Measurements from ENCODE around the gene ANO8. TPM values are rescaled to one million over a fixed set of nuclear protein-coding genes. Genes with fewer than 3 reads are reported as not detected.

ANO8 gene
- total and polyA plus RNA-seq, 2 of the 8 experiments (the other 6 are each of a cell fraction or from before 2014, with no cell fraction given), result 9.5 to 20.7 TPM

- no peaks in the 10 kb centered on the region for H3K27me3 ChIP-seq (replicated peaks in 1 of 4; ENCODE audit: control insufficient read depth in 3 of 4, extremely low read depth in 1 of 4, insufficient read depth in 3 of 4, low read length in 3 of 4)
- no peak overlapping the region for H2AK5ac ChIP-seq (ENCODE audit: low read depth, low read length)
- H3K27ac ChIP-seq (ENCODE audit: low read depth, low read length), result no peak overlapping the region
- H4K8ac ChIP-seq (ENCODE audit: extremely low read depth, insufficient read depth, low read length), result no peak overlapping the region
- H3K4me2 ChIP-seq (ENCODE audit: insufficient read depth in 1 of 2, low read depth in 2 of 2, low read length in 2 of 2), result no peak overlapping the region
- H3K23me2 ChIP-seq (ENCODE audit: low read depth, low read length), result no peaks in the 10 kb centered on the region
- H2BK20ac ChIP-seq (ENCODE audit: low read length), result no peak overlapping the region
- H3K14ac ChIP-seq (ENCODE audit: insufficient read length), result no peak overlapping the region
- H3K79me2 ChIP-seq (ENCODE audit: control insufficient read depth in 1 of 2, insufficient read depth in 2 of 2, low read length in 2 of 2), result no peaks in the 10 kb centered on the region
- H4K5ac ChIP-seq (ENCODE audit: insufficient read length, low read depth, low read length), result no peak overlapping the region
- H4K20me1 ChIP-seq (replicated peaks in 1 of 2; ENCODE audit: control insufficient read depth in 1 of 2, insufficient read depth in 2 of 2, low read length in 2 of 2), result no peaks in the 10 kb centered on the region
- H3K56ac ChIP-seq (replicated peaks; ENCODE audit: insufficient read length, low read depth, low read length), result no peak overlapping the region
- H2BK12ac ChIP-seq (ENCODE audit: low read depth, low read length), result no peak overlapping the region
- H3K4me3 ChIP-seq (ENCODE audit: extremely low read depth in 1 of 4, insufficient read depth in 2 of 4, low read depth in 3 of 4, low read length in 4 of 4), result no peak overlapping the region
- H2BK15ac ChIP-seq (ENCODE audit: low read length), result peak overlapping the region; percentile 72; the same call in 1 of the 2 replicates
- no peaks in the 10 kb centered on the region for H3K79me1 ChIP-seq (ENCODE audit: low read depth, low read length)
- WGBS, 2 experiments (ENCODE audit: extremely low coverage in 1 of 2, insufficient coverage in 1 of 2, insufficient read length in 1 of 2, insufficient replicate concordance in 2 of 2, low coverage in 1 of 2, low lambda C conversion rate in 2 of 2, missing lambda C conversion rate in 1 of 2), result 74% methylated on average over 5 of the region's 6 CpGs; no CpG with 5 or more reads in 1 of the 2 experiments
- H3K4me1 ChIP-seq (replicated peaks in 1 of 4; ENCODE audit: control insufficient read depth in 3 of 4, insufficient read depth in 4 of 4, low read length in 3 of 4), result peaks cover 0 to 4% (median 3%) of the 10 kb centered on the region in 4 experiments; a peak in 3 of 7 replicates
- no peak for DNase-seq (ENCODE audit: low read depth in 1 of 2, low spot score in 2 of 2)
- no peak overlapping the region for H2BK5ac ChIP-seq (ENCODE audit: low read depth, low read length)
- no peak overlapping the region for H3K9ac ChIP-seq (replicated peaks in 1 of 4; ENCODE audit: extremely low read depth in 1 of 4, low read depth in 3 of 4, low read length in 3 of 4)
- POLR2A ChIA-PET (ENCODE audit: partially characterized antibody), result interaction anchor here (0.9 to 2.1 kb wide), 4 partner anchors 9 to 56 kb away, joined by 3 to 6 read pairs (median 3); partner anchors contain the start of gene GTPBP3
- FAIRE-seq, result no peak
- no peak overlapping the region for H2BK120ac ChIP-seq (replicated peaks; ENCODE audit: low read depth, low read length)
- H3K18ac ChIP-seq (ENCODE audit: extremely low read depth, low read length), result no peak overlapping the region
- no peak overlapping the region for H4K91ac ChIP-seq (replicated peaks; ENCODE audit: insufficient read length, low read length)
- no peaks in the 10 kb centered on the region for H3K36me3 ChIP-seq (ENCODE audit: control insufficient read depth in 2 of 4, insufficient read depth in 4 of 4, low read length in 3 of 4)
- no peaks in the 10 kb centered on the region for H3K9me3 ChIP-seq (ENCODE audit: insufficient read depth in 2 of 2, low read depth in 1 of 2, low read length in 1 of 2)
- CTCF ChIA-PET (ENCODE audit: partially characterized antibody), result interaction anchor here (1.4 to 13.5 kb wide), 7 partner anchors 10 to 117 kb away, joined by 5 to 153 read pairs (median 6); partner anchors contain the start of gene CCDC194
- no peak overlapping the region for H3K4ac ChIP-seq (replicated peaks; ENCODE audit: insufficient read length, low read depth, low read length)
- H2AFZ ChIP-seq (ENCODE audit: low read length), result no peak overlapping the region
- H3K23ac ChIP-seq (ENCODE audit: insufficient read length), result no peak overlapping the region
- TF ChIP-seq SAP30 (IDR thresholded peaks at IDR 0.05; ENCODE audit: insufficient read depth, insufficient replicate concordance, low read length) (no peak), SUZ12 (IDR thresholded peaks at IDR 0.05; ENCODE audit: low read length) (no peak), BACH1 (IDR thresholded peaks at IDR 0.05; ENCODE audit: low read length) (no peak), EZH2 (IDR thresholded peaks at IDR 0.05; ENCODE audit: low read depth, low read length, severe bottlenecking) (no peak), CTBP2 (IDR thresholded peaks at IDR 0.05; ENCODE audit: borderline replicate concordance, insufficient read depth, insufficient read length, low read length) (no peak), FOSL1 (IDR thresholded peaks at IDR 0.05; ENCODE audit: insufficient read depth, low read depth, low read length) (no peak), SP4 (IDR thresholded peaks at IDR 0.05; ENCODE audit: low read length) (no peak), ASH2L (IDR thresholded peaks at IDR 0.05; ENCODE audit: low read length) (no peak), BCL11A (IDR thresholded peaks at IDR 0.05; ENCODE audit: low read depth in 2 of 2, low read length in 2 of 2) (no peak), MAX (IDR thresholded peaks at IDR 0.05) (no peak), CTCF (IDR thresholded peaks at IDR 0.05; ENCODE audit: control extremely low read depth in 1 of 3, insufficient read depth in 1 of 3, low read depth in 1 of 3, low read length in 3 of 3) (no peak)
These were observed 12.7 kb upstream of the ANO8 start for GRCh38 chr19:17347361-17347760.

Data from H1 (cell line).